HG02852 (cell line): ENCODE data around the gene ITPKA.

Experiments
- ATAC-seq: cut with Tn5 transposase; IDR thresholded peaks from one replicate; pipeline ENCODE4 v1.9.1; 2021; ENCODE audit warnings: mild to moderate bottlenecking, moderate library complexity; ENCODE audit not compliant: unreplicated experiment

Gene ITPKA

GRCh38 chr15:41507820-41508290, 14.2 kb downstream of the ITPKA start:
- no peak for ATAC-seq

- ATAC-seq: no peak
Measured at GRCh38 chr15:41510728-41511127, 17.1 kb downstream of the ITPKA start.

- no peak for ATAC-seq
Measured at GRCh38 chr15:41511331-41511898, 17.7 kb downstream of the ITPKA start.

- ATAC-seq: no peak
Measured at GRCh38 chr15:41511899-41512369, 18.3 kb downstream of the ITPKA start.

- ATAC-seq: no peak
Measured at GRCh38 chr15:41512512-41512939, 18.9 kb downstream of the ITPKA start.

- ATAC-seq: no peak
Measured at GRCh38 chr15:41512940-41513505, 19.3 kb downstream of the ITPKA start.

GRCh38 chr15:41513506-41514227, 20.0 kb downstream of the ITPKA start, which contains the start of gene LTK:
TSS of gene LTK (minus strand) at chr15:41513827. CDS start at chr15:41513709, 118 bp downstream.
- ATAC-seq: no peak

GRCh38 chr15:41517895-41518449, 24.3 kb downstream of the ITPKA start:
- no peak for ATAC-seq

- ATAC-seq: no peak
Measured at GRCh38 chr15:41520636-41521035, 27.0 kb downstream of the ITPKA start.

- ATAC-seq: no peak
Measured at GRCh38 chr15:41521614-41522013, 27.9 kb downstream of the ITPKA start.

- ATAC-seq: no peak
Measured at GRCh38 chr15:41523097-41523496, 29.4 kb downstream of the ITPKA start.

GRCh38 chr15:41530363-41530956, 36.8 kb downstream of the ITPKA start:
- no peak for ATAC-seq

GRCh38 chr15:41535544-41535943, 41.9 kb downstream of the ITPKA start:
- no peak for ATAC-seq

GRCh38 chr15:41536866-41537265, 43.2 kb downstream of the ITPKA start:
- no peak for ATAC-seq

- ATAC-seq: no peak
Measured at GRCh38 chr15:41543521-41543870, 49.8 kb downstream of the ITPKA start.

- ATAC-seq: no peak
Measured at GRCh38 chr15:41544650-41545015, 51.0 kb downstream of the ITPKA start.

- ATAC-seq: no peak
Measured at GRCh38 chr15:41545218-41545617, 51.5 kb downstream of the ITPKA start.

- ATAC-seq: no peak
Measured at GRCh38 chr15:41546851-41547786, 53.4 kb downstream of the ITPKA start.

- no peak for ATAC-seq
Measured at GRCh38 chr15:41550066-41550775, 56.5 kb downstream of the ITPKA start.
